ENCODE results near the gene SIPA1L3.

DNA sequence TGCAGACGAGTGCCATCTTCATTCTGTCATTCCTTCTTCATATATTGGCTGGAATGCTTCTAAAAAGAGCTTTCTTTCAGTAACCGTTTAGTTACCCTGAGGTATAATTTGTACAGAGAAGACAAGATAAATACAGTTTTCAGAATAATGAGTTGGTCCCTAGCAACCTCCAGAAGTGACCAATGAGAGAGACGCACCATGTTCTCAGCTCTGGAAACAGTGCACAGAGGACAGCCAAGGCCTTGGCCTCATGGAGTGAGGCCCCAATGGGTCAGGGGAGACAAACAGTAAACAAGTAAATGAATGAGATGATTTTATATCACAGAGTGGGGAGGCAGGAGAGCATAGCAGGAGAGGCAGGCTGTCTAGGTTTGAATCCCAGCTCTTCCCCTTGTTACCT lies 226.3 kb downstream of the SIPA1L3 start:
- no peak for TF ChIP-seq ZNF274 (IDR thresholded peaks at IDR 0.05; ENCODE audit: low read depth, low read length)
- TF ChIP-seq YY1 (IDR thresholded peaks at IDR 0.05; ENCODE audit: insufficient read depth, insufficient read length) = no peak
- no peak for TF ChIP-seq SUZ12 (IDR thresholded peaks at IDR 0.05; ENCODE audit: extremely low read depth, insufficient read depth, insufficient read length)
